ENCODE data around the gene CFAP74. TPM values are rescaled to one million over a fixed set of nuclear protein-coding genes. Genes with fewer than 3 reads are reported as not detected.

Gene CFAP74
- total RNA-seq, 4 donors from 2014 or later: not detected

DNA sequence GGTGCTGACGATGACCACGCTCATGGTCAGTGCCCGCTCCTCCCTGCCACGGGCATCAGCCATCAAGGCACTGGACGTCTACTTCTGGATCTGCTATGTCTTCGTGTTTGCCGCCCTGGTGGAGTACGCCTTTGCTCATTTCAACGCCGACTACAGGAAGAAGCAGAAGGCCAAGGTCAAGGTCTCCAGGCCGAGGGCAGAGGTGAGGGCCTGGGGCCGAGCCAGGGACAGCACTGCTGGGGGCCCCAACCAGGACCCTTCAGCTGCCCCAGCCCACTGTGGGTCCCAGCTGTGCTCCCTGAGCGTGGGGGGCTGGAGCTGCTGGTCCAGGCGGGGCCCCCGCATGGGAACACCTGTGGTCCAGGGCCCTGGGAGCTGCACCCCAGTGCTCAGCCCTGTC, 26.0 kb upstream of the CFAP74 start:
- in situ Hi-C loops (cut with MboI; ENCODE audit: low pct_ligation_motif_present in 1 of 4, low pct_unique_long_range_greater_than_20kb in 1 of 4, low sequenced_read_pairs in 3 of 4) (no loop called here), intact Hi-C loops (cut with DNase I; ENCODE audit: low total_unique reads) (loop anchor here (10.0 kb wide), 1 partner anchor 75 kb away; no protein-coding TSS in a partner anchor)
- no peaks in the 10 kb centered on the region for H3K4me1 ChIP-seq
- H3K9me3 ChIP-seq: no peaks in the 10 kb centered on the region
- 87% methylated on average over 15 of the region's 15 CpGs; no CpG with 5 or more reads in 1 of the 2 donors for WGBS, 2 donors (ENCODE audit: low coverage in 1 of 2)
- H3K4me3 ChIP-seq: no peak overlapping the region
- TF ChIP-seq, protein P1, sequence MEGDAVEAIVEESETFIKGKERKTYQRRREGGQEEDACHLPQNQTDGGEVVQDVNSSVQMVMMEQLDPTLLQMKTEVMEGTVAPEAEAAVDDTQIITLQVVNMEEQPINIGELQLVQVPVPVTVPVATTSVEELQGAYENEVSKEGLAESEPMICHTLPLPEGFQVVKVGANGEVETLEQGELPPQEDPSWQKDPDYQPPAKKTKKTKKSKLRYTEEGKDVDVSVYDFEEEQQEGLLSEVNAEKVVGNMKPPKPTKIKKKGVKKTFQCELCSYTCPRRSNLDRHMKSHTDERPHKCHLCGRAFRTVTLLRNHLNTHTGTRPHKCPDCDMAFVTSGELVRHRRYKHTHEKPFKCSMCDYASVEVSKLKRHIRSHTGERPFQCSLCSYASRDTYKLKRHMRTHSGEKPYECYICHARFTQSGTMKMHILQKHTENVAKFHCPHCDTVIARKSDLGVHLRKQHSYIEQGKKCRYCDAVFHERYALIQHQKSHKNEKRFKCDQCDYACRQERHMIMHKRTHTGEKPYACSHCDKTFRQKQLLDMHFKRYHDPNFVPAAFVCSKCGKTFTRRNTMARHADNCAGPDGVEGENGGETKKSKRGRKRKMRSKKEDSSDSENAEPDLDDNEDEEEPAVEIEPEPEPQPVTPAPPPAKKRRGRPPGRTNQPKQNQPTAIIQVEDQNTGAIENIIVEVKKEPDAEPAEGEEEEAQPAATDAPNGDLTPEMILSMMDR (IDR thresholded peaks at IDR 0.05): no peak
- no peak for DNase-seq
- peaks cover 6% of the 10 kb centered on the region for H3K27me3 ChIP-seq
- no peaks in the 10 kb centered on the region for H3K36me3 ChIP-seq
- no peak overlapping the region for H3K27ac ChIP-seq

DNA sequence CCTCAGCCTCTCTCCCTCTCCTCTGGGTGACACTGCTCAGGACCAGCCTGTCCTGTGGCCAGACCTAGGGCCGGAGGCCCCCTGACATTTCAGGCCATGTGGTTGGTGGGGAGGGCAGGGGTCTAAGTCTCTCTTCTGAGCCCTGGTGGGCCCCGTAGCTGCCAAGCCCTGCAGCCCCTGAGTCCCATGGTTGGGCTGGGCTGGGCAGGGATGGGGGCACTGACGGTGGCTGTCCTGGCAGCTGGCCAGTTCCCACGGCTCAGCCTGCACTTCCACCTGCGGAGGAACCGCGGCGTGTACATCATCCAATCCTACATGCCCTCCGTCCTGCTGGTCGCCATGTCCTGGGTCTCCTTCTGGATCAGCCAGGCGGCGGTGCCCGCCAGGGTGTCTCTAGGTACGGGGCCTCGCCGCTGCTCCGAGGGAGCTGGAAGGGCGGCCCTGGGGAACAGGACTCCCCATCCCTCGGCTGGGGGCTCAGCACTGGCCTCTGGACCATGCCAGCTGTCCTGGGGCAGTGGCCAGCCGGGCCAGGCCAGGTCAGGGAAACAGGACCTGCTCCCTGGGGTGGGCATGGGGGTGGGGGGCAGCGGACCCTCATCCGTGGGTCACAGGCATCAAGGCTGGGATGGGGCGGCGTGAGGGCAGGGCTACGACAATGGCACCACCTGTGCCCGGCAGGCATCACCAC, 25.4 kb upstream of the CFAP74 start:
- in situ Hi-C loops (cut with MboI; ENCODE audit: low pct_ligation_motif_present in 1 of 4, low pct_unique_long_range_greater_than_20kb in 1 of 4, low sequenced_read_pairs in 3 of 4): no loop called here
- H3K4me3 ChIP-seq: no peak overlapping the region

DNA sequence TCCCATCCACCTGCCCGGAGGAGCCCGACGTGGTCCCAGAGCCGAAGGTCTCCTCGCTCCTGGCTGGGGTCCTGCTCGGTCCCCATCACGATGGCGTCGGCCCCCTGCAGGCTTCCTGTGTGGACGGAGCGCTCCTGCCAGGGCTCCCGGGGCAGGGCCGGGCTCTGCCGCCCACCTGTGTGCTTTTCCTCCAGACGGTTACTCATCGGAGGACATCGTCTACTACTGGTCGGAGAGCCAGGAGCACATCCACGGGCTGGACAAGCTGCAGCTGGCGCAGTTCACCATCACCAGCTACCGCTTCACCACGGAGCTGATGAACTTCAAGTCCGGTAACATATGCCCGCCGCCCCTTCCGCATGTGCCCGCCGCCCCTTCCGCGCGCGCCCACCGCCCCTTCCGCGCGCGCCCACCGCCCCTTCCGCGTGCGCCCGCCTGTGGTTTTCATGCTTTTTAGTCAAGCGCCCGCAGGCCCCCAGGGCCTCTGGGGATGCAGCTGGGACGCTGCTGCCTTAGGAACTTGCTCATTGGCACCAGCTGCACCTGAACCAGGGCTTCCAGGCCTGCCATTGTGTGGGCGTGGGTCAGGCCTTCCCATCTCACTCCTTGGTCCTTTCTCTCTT, 24.5 kb upstream of the CFAP74 start:
- Histone ChIP-seq H3K4me3 (no peak overlapping the region), H3K4me1 (no peaks in the 10 kb centered on the region), H3K36me3 (no peaks in the 10 kb centered on the region), H3K27ac (no peak overlapping the region), H3K27me3 (peaks cover 19% of the 10 kb centered on the region), H3K9me3 (no peaks in the 10 kb centered on the region)
- TF ChIP-seq POLR2A (IDR thresholded peaks at IDR 0.05) (no peak), POLR2AphosphoS5 (IDR thresholded peaks at IDR 0.05) (no peak), EP300 (IDR thresholded peaks at IDR 0.05; ENCODE audit: low read depth) (no peak)
- TF ChIP-seq, protein P1 (IDR thresholded peaks at IDR 0.05): no peak
- in situ Hi-C loops (cut with MboI; ENCODE audit: low pct_ligation_motif_present in 1 of 4, low pct_unique_long_range_greater_than_20kb in 1 of 4, low sequenced_read_pairs in 3 of 4): no loop called here
- intact Hi-C loops (cut with DNase I; ENCODE audit: low total_unique reads): loop anchor here (10.0 kb wide), 1 partner anchor 73 kb away; no protein-coding TSS in a partner anchor
- 89% methylated on average over 46 of the region's 46 CpGs; no CpG with 5 or more reads in 1 of the 2 donors for WGBS, 2 donors (ENCODE audit: low coverage in 1 of 2)
- no peak for DNase-seq

More for the DNA sequence above, 25.4 kb upstream of the CFAP74 start:
- no peak for DNase-seq
- no peak for TF ChIP-seq POLR2AphosphoS5 (IDR thresholded peaks at IDR 0.05)
- TF ChIP-seq POLR2A (IDR thresholded peaks at IDR 0.05): no peak
- TF ChIP-seq EP300 (IDR thresholded peaks at IDR 0.05; ENCODE audit: low read depth): no peak
- TF ChIP-seq, protein P1 (IDR thresholded peaks at IDR 0.05): no peak
- peaks cover 10% of the 10 kb centered on the region for H3K27me3 ChIP-seq
- intact Hi-C loops (cut with DNase I; ENCODE audit: low total_unique reads): loop anchor here (10.0 kb wide), 1 partner anchor 74 kb away; no protein-coding TSS in a partner anchor
- 88% methylated on average over 21 of the region's 26 CpGs; no CpG with 5 or more reads in 1 of the 2 donors for WGBS, 2 donors (ENCODE audit: low coverage in 1 of 2)
- no peak overlapping the region for H3K27ac ChIP-seq
- H3K4me1 ChIP-seq: no peaks in the 10 kb centered on the region
- no peaks in the 10 kb centered on the region for H3K9me3 ChIP-seq
- H3K36me3 ChIP-seq: no peaks in the 10 kb centered on the region

DNA sequence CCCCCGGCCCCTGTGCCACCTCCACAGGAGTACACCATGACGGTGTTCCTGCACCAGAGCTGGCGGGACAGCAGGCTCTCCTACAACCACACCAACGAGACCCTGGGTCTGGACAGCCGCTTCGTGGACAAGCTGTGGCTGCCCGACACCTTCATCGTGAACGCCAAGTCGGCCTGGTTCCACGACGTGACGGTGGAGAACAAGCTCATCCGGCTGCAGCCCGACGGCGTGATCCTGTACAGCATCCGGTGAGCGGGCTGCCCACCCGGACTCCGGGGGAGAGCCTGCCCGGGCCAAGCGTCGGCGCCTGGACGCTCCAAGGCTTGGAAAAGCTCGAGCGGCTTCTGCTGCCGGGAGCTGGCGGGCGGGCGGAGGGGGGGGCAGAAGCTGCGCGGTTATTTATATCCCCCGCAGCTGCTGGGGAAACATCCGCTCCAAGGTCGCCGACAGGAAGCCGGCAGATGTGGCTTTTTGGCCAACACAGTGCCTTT, 21.9 kb upstream of the CFAP74 start:
- peak; percentile 27 for DNase-seq
- 62% methylated on average over 20 of the region's 39 CpGs; no CpG with 5 or more reads in 1 of the 2 donors for whole genome bisulfite sequencing, 2 donors (ENCODE audit: low coverage in 1 of 2)
- no peaks in the 10 kb centered on the region for H3K9me3 ChIP-seq
- in situ Hi-C loops (cut with MboI; ENCODE audit: low pct_ligation_motif_present in 1 of 4, low pct_unique_long_range_greater_than_20kb in 1 of 4, low sequenced_read_pairs in 3 of 4): no loop called here
- peak overlapping the region in 1 of 4 donors; percentile 12 for H3K27ac ChIP-seq
- intact Hi-C loops (cut with DNase I; ENCODE audit: low total_unique reads): loop anchor here (10.0 kb wide), 1 partner anchor 71 kb away; no protein-coding TSS in a partner anchor
- no peaks in the 10 kb centered on the region for H3K4me1 ChIP-seq
- TF ChIP-seq EP300 (IDR thresholded peaks at IDR 0.05; ENCODE audit: low read depth) (no peak), POLR2AphosphoS5 (IDR thresholded peaks at IDR 0.05) (no peak), POLR2A (IDR thresholded peaks at IDR 0.05) (no peak)
- TF ChIP-seq, protein P1 (IDR thresholded peaks at IDR 0.05): no peak
- H3K36me3 ChIP-seq: no peaks in the 10 kb centered on the region
- H3K27me3 ChIP-seq: peaks cover 44% of the 10 kb centered on the region
- H3K4me3 ChIP-seq: peak overlapping the region in 1 of 4 donors; percentile 3

All from transverse colon (tissue), 4 donors.